HG02852 (cell line): ENCODE data around the gene TMEM132A.
A peak's percentile ranks its signal among the peaks of the same experiment; 100 is the strongest.

Source experiments
- ATAC-seq: cut with Tn5 transposase; IDR thresholded peaks from one replicate; pipeline ENCODE4 v1.9.1; 2021; ENCODE audit warnings: mild to moderate bottlenecking, moderate library complexity; ENCODE audit not compliant: unreplicated experiment

TMEM132A gene

DNA sequence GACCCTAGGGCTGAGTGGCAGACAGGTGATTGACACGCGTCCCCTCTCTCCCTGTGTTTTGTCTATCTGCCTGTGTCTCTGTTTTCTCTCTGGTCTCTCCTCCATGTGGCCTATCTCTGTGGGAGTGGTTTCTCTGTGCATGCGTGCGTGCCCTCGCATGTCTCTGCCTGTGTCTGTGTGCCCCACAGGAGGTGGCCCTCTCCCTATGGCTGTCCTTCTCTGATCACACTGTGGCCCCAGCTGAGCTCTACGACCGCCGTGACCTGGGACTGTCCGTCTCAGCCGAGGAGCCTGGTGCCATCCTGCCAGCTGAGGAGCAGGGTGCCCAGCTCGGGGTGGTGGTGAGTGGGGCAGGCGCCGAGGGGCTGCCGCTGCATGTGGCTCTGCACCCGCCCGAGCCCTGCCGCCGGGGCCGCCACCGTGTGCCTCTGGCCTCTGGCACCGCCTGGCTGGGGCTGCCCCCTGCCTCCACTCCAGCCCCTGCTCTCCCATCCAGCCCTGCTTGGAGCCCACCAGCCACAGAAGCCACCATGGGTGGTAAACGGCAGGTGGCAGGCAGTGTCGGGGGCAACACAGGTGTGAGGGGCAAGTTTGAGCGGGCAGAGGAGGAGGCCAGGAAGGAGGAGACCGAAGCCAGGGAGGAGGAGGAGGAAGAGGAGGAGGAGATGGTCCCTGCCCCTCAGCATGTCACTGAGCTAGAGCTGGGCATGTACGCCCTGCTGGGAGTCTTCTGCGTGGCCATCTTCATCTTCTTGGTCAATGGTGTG is 11.6 kb downstream of the TMEM132A start:
- ATAC-seq: no peak

DNA sequence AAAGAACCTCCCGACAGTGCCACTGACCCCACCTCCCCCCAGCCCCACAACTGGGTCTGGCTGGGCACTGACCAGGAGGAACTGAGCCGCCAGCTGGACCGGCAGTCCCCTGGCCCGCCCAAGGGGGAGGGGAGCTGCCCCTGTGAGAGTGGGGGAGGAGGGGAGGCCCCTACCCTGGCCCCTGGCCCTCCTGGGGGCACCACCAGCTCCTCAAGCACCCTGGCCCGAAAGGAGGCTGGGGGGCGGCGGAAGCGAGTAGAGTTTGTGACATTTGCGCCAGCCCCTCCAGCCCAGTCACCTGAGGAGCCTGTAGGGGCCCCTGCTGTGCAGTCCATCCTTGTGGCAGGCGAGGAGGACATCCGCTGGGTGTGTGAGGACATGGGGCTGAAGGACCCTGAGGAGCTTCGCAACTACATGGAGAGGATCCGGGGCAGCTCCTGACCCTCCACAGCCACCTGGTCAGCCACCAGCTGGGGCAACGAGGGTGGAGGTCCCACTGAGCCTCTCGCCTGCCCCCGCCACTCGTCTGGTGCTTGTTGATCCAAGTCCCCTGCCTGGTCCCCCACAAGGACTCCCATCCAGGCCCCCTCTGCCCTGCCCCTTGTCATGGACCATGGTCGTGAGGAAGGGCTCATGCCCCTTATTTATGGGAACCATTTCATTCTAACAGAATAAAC is 12.3 kb downstream of the TMEM132A start:
- no peak for ATAC-seq

- ATAC-seq: no peak
Measured at GRCh38 chr11:60937144-60937527, 12.9 kb downstream of the TMEM132A start.

DNA sequence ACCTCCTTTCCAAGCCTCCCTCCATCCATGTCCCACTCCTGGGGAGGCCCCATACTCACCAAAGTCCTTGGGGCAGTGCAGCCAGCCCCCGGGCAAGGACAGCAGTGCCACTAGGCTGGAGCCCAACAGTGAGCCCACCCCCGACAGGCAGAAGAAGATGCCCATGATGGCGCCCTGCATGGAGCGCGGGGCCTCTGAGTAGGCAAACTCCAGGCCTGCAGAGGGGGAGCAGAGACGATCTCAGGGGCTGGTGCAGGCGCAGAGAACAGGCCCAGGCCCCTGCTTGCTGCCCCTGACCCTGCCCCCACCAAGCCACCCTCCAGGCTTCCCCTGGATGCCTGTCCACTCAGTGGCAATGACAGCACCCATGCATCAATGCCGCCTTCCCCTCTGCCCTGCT is 13.6 kb downstream of the TMEM132A start:
- ATAC-seq: no peak

GRCh38 chr11:60938500-60938899 is 14.2 kb downstream of the TMEM132A start:
- no peak for ATAC-seq

DNA sequence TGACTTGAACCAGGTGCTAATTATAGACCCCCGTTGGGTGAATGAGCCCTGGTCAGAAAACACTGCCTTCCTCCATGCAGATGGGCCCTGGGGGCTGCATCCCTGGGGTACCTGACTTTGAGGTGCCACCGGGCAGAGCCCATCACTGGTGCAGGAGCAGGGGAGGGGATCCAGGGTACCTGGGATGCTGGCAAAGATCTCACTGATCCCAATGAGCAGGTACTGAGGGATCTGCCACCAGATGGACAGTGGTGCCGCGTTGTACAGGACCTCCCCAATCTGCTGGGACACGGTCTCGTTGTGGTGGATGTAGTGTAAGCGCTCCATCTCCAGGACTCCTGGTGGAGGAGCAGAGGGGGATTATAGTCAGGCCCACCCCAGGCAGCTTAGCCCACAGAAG is 15.0 kb downstream of the TMEM132A start:
- no peak for ATAC-seq

DNA sequence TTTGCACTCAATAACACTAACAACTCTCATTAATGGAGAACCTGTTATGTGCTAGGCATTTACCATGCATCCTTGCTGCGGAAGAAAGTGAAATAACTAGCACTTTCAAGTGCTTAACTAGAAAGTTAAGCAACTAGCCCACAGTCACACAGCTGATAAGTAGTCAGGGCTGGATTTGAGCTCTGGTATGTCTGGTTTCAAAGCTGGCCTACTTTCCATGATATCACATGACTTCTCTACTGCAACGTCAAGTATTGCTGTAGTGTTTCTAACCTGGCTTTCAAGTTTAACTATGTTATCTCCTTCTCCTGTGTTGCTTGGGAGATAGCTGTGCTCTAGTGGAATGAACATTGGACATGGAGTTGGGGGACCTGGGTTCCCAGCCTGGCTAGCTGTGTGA is 15.6 kb downstream of the TMEM132A start:
- ATAC-seq: no peak

GRCh38 chr11:60941371-60942119 is 17.3 kb downstream of the TMEM132A start:
- no peak for ATAC-seq

- ATAC-seq: no peak
Measured at GRCh38 chr11:60942219-60942618, 18.0 kb downstream of the TMEM132A start.

DNA sequence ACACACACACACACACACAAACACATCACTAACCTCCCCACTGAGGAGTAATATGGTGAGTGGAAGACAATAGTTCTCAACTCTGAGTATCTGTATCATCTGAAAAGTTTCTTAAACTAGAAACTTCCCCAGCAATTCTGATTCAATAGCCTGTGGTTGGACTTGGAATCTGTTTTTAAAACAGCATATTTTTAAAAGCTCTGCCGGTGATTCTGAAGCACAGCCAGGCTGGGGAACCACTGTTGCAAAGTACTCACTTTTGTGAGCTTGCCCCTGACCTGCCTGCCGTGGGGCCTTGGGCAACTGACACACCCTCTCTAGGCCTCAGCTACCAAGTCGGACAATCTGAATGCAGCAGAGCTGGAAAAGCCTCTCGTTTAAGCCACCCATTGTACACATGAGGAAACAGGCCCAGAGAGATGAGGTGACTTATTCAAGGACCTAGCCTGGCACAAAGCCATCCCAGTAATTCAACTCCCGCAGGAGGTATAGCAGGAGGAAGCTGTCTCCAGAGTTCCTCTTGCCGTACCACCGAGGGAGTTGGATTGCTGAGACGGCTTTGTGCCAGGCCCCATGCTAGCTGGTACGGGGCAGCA is 18.8 kb downstream of the TMEM132A start:
- ATAC-seq: no peak

DNA sequence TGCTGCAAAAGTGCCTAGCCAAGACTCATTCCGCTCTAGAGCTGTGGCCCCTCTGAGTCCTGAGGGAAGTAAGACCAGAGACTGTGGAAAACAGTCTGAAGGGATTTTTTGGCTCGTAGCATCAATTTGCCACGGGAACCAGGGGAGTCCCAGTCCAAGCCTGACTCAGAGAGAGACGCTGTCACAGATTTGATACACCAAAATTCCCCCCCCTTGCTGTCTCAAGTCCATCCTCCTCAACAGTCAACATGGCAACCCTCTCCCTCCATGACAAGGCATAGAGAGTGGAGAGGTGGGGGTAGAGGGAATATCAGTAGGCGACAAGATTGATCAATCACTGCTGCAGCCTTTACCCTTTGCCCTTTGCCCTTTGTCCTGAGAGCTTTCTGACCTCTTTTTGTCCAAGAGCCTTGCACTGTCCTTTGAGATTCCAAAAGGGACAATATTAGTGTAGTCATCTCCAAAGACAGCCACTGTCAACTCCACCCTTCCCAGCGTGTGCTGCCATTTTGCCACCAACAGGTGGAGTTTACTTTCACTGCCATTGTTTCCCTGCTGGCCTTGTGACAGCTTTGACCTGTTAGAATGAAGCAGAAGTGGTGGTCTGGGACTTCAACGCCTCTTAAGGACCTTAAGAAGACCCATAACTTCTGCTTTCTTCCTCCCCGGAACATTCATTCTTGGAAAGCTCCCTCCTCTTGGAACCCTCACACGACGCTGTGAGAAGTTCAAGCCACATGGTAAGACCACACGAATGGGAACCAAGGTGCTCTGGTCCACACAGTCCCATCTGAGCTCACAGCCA is 20.4 kb downstream of the TMEM132A start:
- ATAC-seq: no peak

DNA sequence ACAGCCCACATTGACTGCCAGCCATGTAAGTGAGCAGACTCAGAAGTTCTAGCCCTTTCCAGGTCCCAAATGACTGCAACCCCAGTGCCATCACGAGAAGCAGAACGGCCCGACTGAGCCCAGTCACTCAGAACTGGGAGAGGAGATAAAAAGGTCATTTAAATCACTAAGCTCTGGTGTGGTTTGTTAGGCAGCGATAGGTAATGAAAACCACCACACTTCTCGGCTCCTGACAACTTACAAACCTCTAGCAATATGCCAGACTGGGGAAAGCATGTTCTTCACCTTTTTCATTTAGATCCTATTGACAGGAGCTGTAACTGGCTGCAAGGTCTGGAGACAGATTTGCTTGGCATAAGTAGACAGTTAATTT is 21.0 kb downstream of the TMEM132A start:
- no peak for ATAC-seq

DNA sequence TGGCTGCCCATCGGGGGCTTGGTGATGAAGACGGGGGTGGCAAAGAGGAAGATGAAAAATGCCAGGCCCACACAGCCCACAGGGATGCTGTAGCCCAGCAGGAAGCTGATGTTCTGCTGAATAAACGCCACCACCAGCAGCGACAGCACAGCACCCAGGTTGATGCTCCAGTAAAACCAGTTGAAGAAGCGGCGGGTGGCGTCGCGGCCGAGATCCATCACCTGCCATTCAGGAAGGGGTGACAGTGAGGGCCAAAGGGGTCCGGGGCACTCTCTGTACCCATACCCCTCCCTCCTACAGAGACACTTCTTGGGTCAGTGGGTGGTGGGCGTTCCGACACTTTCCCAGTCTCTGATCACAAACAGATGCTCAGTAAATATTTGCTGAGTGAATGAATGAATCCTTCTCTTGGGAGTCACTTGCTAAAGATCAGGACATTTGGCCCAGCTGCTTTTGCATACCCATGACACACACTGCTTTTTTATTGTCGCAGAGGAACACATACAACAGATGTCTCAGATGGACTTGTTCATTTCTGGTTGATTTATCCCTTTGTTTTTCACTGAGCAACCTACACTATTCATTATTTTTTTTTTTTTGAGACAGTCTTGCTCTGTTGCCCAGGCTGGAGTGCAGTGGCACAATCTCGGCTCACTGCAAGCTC is 22.5 kb downstream of the TMEM132A start:
- no peak for ATAC-seq

GRCh38 chr11:60947700-60948099 is 23.4 kb downstream of the TMEM132A start:
- ATAC-seq: no peak

- no peak for ATAC-seq
Measured at GRCh38 chr11:60948250-60948649, 24.0 kb downstream of the TMEM132A start.

- no peak for ATAC-seq
Measured at GRCh38 chr11:60950024-60950423, 25.8 kb downstream of the TMEM132A start.

DNA sequence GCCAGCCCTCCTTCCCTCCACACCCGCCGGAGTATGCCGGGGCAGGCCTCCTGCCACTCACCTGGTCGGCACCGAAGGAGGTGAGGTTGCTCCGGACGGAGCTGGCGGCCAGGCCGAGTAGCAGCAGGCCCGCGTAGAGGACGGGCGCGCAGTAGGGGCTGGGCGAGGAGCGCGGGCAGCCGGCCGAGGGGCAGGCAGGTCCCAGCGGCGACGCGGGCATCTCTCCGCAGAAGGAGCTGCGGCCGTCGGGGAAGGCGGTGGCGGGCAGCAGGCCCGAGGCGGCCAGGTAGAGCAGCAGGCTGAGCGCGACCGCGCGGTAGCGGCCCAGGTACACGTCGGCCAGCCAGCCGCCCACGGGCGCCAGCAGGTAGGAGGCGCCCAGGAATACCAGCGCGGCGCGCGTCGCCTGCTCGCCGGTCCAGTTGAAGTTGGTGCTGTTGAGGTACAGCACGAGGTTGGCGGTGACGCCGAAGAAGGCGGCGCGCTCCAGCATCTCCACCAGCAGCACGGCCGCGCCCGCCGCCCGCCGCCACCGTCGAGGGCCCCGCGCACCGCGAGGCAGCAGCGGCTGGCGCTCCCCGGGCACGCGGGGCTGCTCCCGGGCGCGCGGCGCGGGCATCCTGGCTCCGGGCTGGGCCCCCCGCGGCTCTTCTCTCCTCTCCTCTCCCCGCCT is 26.8 kb downstream of the TMEM132A start:
- no peak for ATAC-seq

DNA sequence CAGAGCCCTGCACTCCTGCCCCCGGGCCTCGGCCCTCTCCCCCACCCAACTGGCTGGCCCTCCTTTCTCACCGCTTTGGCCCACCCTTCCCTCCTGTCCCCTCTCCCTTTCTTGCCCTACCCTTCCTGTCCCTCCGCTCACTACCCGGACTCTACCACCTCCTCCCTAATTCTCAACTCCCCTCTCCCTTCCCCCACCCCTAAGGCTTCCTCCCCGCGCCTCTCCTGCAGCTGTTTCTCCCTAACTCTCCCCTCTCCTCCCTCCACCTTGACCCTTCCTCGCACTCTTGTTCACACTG is 27.3 kb downstream of the TMEM132A start:
- no peak for ATAC-seq

DNA sequence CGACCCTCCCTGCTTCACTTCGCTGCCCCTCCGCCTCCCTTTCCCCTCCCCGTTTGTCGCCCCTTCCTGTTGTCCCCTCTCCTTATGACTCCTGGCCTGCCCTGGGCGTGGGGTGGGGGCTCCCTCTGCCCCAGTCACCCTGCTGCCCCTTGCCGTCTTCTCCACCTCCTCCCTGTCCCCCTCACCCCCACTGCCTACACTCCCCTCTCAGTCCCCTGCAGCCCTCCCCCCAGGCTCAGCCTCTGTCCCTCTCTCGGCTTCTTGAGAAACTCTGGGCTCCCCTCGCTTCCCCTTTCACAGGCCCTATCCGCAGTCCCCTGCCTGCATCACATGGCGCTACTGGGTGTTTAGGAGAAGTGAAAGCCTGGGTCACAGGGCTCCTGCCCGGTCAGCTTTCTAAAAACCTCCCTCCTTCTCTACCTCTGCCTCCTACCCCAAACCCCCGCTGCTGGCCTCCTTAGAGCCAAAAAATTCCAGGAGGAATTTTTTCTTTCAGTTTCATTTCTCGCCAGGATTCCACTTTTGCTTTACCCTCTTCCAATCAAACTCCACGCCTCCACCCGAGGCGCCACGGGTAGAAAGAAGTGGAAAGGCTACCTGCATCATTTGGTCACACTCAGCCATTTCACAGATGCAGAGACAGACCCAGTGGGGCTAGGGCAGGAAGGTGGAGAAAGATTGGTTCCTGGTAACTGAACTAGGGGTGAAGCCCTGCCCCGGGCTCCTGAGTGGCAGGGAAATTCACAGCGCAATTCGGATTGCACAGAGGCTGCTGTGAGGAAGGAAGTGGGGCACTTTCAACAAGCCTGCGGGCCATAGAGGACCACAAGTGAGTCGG is 27.9 kb downstream of the TMEM132A start, which contains the start of gene SLC15A3:
Gene SLC15A3, minus strand, starts transcription at position 273 of the 838 bp plus-strand sequence. CDS start 625 bp downstream, outside the sequence.
- peak; percentile 75 for ATAC-seq
